Activated T-helper 1 cell treated with anti-CD3 and anti-CD28 coated beads, Interleukin-12 subunit alpha, Interleukin-12 subunit beta, Interleukin-2, Interleukin-4 antibody, amounts not matched to agents 30 ng/mL and 10 ng/mL and 1 ng/mL, durations not matched to agents 14 hours and 24 hours and 36 hours (primary cell): ENCODE results near the gene NPLOC4. TPM values are rescaled to one million over a fixed set of nuclear protein-coding genes. Genes with fewer than 3 reads are reported as not detected.

Experiments used
- DNase-seq: peaks from one replicate; pipeline ENCODE4 v3.0.0; 2021; ENCODE audit warnings: low spot score
- H3K27ac Mint-ChIP-seq: one replicate; pipeline ENCODE4 v1.8.0; 2021; ENCODE audit warnings: mild to moderate bottlenecking, mixed read lengths
- H3K27me3 Mint-ChIP-seq: one replicate; pipeline ENCODE4 v1.8.0; 2022; ENCODE audit warnings: mild to moderate bottlenecking, moderate library complexity, mixed read lengths; ENCODE audit not compliant: insufficient read depth
- H3K36me3 Mint-ChIP-seq: one replicate; pipeline ENCODE4 v1.8.0; 2021; ENCODE audit warnings: low read depth, mixed read lengths
- H3K4me1 Mint-ChIP-seq: one replicate; pipeline ENCODE4 v1.8.0; 2021; ENCODE audit warnings: low read depth, mixed read lengths
- H3K4me3 Mint-ChIP-seq: one replicate; pipeline ENCODE4 v1.8.0; 2021; ENCODE audit warnings: mild to moderate bottlenecking, moderate library complexity, mixed read lengths
- H3K9me3 Mint-ChIP-seq: one replicate; pipeline ENCODE4 v1.8.0; 2021; ENCODE audit warnings: mixed read lengths
- intact Hi-C: fragments of 100-400 bp; cut with micrococcal nuclease; formaldehyde crosslinking; loops from one replicate; pipeline ENCODE4 v1.15.1; 2024
- total RNA-seq: library from RNA; stranded (reverse); gene quantifications from 2 replicates; pipeline ENCODE4 v1.2.3, GENCODE V29; 2022

The NPLOC4 gene
- total RNA-seq, 1 donor from 2014 or later, result 138 TPM

DNA sequence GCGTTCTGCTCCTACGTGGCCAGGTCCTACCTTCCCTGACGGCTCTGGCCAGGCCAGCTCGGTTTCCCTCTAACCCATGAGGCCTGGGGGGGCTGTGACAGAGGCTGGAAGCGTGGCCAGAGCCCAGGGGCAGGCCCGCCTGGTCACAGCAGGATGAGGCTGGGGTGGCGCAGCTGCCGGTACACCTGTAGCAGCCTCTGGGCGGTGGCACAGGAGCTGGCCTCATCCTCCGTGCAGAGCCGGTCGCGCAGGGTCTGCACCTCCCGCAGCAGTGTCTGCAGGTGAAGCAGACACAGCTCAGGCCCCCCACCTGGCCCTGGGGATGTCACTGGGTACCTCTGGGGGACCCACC is 96.3 kb downstream of the NPLOC4 start:
- H3K4me3 Mint-ChIP-seq, result no peak overlapping the region
- H3K36me3 Mint-ChIP-seq, result peaks cover 9% of the 10 kb centered on the region
- no peak for DNase-seq
- H3K27ac Mint-ChIP-seq, result no peak overlapping the region
- intact Hi-C loops, result no loop called here
- no peaks in the 10 kb centered on the region for H3K4me1 Mint-ChIP-seq
- peaks cover 11% of the 10 kb centered on the region for H3K27me3 Mint-ChIP-seq
- H3K9me3 Mint-ChIP-seq, result no peaks in the 10 kb centered on the region

GRCh38 chr17:81539961-81540675 is 96.8 kb downstream of the NPLOC4 start:
- H3K4me3 Mint-ChIP-seq, result no peak overlapping the region

DNA sequence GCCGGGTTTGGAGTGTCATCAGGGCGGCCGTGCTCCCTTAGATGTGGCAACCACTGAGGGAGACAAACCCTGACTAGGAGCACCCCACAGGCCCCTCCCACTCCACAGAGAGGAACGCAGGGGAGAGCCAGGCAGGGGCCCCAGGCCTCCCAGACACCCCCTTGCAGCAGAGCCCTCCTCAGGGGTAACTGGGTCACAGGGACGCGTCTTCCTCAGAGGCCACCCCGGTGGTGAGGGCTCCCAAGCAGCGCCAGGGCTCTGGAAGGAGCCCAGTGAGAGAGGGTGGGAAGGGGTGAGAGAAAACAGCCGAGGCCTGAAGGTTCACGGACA is 97.4 kb downstream of the NPLOC4 start:
- Mint-ChIP-seq H3K4me3 (no peak overlapping the region), H3K4me1 (no peaks in the 10 kb centered on the region), H3K27ac (no peak overlapping the region), H3K9me3 (no peaks in the 10 kb centered on the region), H3K27me3 (peaks cover 11% of the 10 kb centered on the region), H3K36me3 (peaks cover 9% of the 10 kb centered on the region)
- no peak for DNase-seq
- intact Hi-C loops, result no loop called here

More at GRCh38 chr17:81539961-81540675, 96.8 kb downstream of the NPLOC4 start:
- Mint-ChIP-seq H3K27ac (no peak overlapping the region), H3K9me3 (no peaks in the 10 kb centered on the region), H3K27me3 (peaks cover 11% of the 10 kb centered on the region), H3K36me3 (peaks cover 9% of the 10 kb centered on the region), H3K4me1 (no peaks in the 10 kb centered on the region)
- intact Hi-C loops, result no loop called here
- no peak for DNase-seq

GRCh38 chr17:81538651-81539570 is 98.0 kb downstream of the NPLOC4 start:
- no peak for DNase-seq
- peaks cover 11% of the 10 kb centered on the region for H3K27me3 Mint-ChIP-seq
- H3K36me3 Mint-ChIP-seq, result peaks cover 9% of the 10 kb centered on the region
- no peaks in the 10 kb centered on the region for H3K4me1 Mint-ChIP-seq
- no peak overlapping the region for H3K27ac Mint-ChIP-seq
- H3K9me3 Mint-ChIP-seq, result no peaks in the 10 kb centered on the region
- H3K4me3 Mint-ChIP-seq, result no peak overlapping the region
- intact Hi-C loops, result no loop called here

- H3K27me3 Mint-ChIP-seq, result peaks cover 11% of the 10 kb centered on the region
- no peak overlapping the region for H3K4me3 Mint-ChIP-seq
- no peaks in the 10 kb centered on the region for H3K4me1 Mint-ChIP-seq
- DNase-seq, result no peak
- H3K27ac Mint-ChIP-seq, result no peak overlapping the region
- peaks cover 9% of the 10 kb centered on the region for H3K36me3 Mint-ChIP-seq
- intact Hi-C loops, result loop anchor here (2.0 kb wide), 1 partner anchor 23 kb away; no protein-coding TSS in a partner anchor
- no peaks in the 10 kb centered on the region for H3K9me3 Mint-ChIP-seq
These were observed 98.9 kb downstream of the NPLOC4 start for GRCh38 chr17:81537856-81538555.

GRCh38 chr17:81537343-81537855 is 99.5 kb downstream of the NPLOC4 start:
- no peaks in the 10 kb centered on the region for H3K4me1 Mint-ChIP-seq
- H3K36me3 Mint-ChIP-seq, result peaks cover 8% of the 10 kb centered on the region
- no peaks in the 10 kb centered on the region for H3K9me3 Mint-ChIP-seq
- DNase-seq, result no peak
- H3K27me3 Mint-ChIP-seq, result peaks cover 11% of the 10 kb centered on the region
- H3K27ac Mint-ChIP-seq, result no peak overlapping the region
- no peak overlapping the region for H3K4me3 Mint-ChIP-seq
- intact Hi-C loops, result loop anchor here (2.0 kb wide), 1 partner anchor 23 kb away; no protein-coding TSS in a partner anchor

GRCh38 chr17:81536299-81537290 is 100.3 kb downstream of the NPLOC4 start:
- Mint-ChIP-seq H3K36me3 (peaks cover 7% of the 10 kb centered on the region), H3K9me3 (no peaks in the 10 kb centered on the region), H3K27ac (no peak overlapping the region), H3K27me3 (peaks cover 11% of the 10 kb centered on the region), H3K4me1 (no peaks in the 10 kb centered on the region), H3K4me3 (no peak overlapping the region)
- intact Hi-C loops, result loop anchor here (2.0 kb wide), 1 partner anchor 22 kb away; no protein-coding TSS in a partner anchor
- no peak for DNase-seq

- intact Hi-C loops, result loop anchor here (2.0 kb wide), 1 partner anchor 21 kb away; no protein-coding TSS in a partner anchor
These were observed 101.2 kb downstream of the NPLOC4 start for GRCh38 chr17:81535480-81536298.

GRCh38 chr17:81535007-81535328 is 101.9 kb downstream of the NPLOC4 start:
- Mint-ChIP-seq H3K36me3 (peaks cover 5% of the 10 kb centered on the region), H3K27ac (no peak overlapping the region), H3K9me3 (no peaks in the 10 kb centered on the region), H3K4me1 (no peaks in the 10 kb centered on the region), H3K4me3 (no peak overlapping the region), H3K27me3 (peaks cover 11% of the 10 kb centered on the region)
- intact Hi-C loops, result no loop called here
- DNase-seq, result no peak

More at GRCh38 chr17:81535480-81536298, 101.2 kb downstream of the NPLOC4 start:
- Mint-ChIP-seq H3K27ac (no peak overlapping the region), H3K4me1 (no peaks in the 10 kb centered on the region), H3K36me3 (peaks cover 5% of the 10 kb centered on the region), H3K27me3 (peaks cover 11% of the 10 kb centered on the region), H3K4me3 (no peak overlapping the region), H3K9me3 (no peaks in the 10 kb centered on the region)
- no peak for DNase-seq

DNA sequence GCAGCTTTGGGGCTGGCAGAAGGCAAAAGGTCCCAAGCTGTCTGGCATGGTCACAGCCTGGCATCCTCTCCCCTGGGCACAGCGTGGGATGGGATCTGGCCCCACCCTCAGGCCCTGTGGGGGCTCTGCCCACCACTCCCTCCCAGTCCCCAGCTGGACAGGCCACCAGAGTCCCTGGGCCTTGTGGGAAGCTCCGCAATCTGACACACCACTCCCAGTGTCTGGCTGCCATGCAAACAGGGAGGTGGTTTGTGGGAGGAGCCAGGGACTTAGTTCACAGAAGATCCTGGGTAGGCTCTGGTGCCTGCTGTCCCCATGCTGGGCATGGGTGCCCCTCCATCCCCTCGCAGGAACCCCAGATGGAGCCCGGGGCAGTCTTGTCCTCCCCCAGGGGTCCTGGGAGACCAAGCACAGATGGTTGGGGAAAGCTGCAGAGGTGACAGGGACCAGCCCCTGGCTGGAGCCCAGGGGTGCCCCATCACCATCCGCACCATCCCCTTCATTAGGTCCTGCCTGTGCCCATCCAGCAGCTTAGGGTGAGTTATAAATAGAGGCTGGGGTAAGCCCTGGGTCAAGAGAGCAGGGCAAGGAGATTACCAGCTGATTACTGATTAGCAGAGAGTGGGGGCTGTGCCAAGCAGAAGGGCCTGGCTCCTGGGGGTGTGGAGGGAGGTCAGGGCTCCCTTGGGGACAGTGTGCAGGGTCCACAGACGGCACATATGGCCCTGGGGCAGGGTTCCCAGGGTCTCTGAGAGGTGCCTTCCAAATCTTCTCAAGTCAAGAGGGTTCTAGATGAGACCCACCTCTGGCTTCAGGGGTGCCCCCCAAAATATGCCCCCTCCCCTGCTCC is 102.5 kb downstream of the NPLOC4 start:
- H3K4me1 Mint-ChIP-seq, result no peaks in the 10 kb centered on the region
- no peak overlapping the region for H3K4me3 Mint-ChIP-seq
- H3K27me3 Mint-ChIP-seq, result peaks cover 11% of the 10 kb centered on the region
- H3K9me3 Mint-ChIP-seq, result no peaks in the 10 kb centered on the region
- no peak overlapping the region for H3K27ac Mint-ChIP-seq
- H3K36me3 Mint-ChIP-seq, result peaks cover 5% of the 10 kb centered on the region
- intact Hi-C loops, result no loop called here
- DNase-seq, result no peak
